H1 (cell line): ENCODE data around the gene CAPN9. TPM values are rescaled to one million over a fixed set of nuclear protein-coding genes. Genes with fewer than 3 reads are reported as not detected.

Experiments
- CTCF ChIA-PET: fragments of 300-600 bp; sonication (Branson Sonifier 250); formaldehyde crosslinking; loops from one replicate; lab custom pipeline; 2021; ENCODE audit not compliant: partially characterized antibody; lab: Charles Lee
- POLR2A ChIA-PET: fragments of 300-600 bp; sonication (Branson Sonifier 250); formaldehyde crosslinking; loops from one replicate; lab custom pipeline; 2021; ENCODE audit warnings: inconsistent platforms; ENCODE audit not compliant: partially characterized antibody; lab: Charles Lee
- DNase-seq, 2 experiments: peaks; one replicate each; pipeline versions ENCODE4 v3.0.0 to v3.0.0-alpha.2; 2010 to 2022; ENCODE audit warnings: low spot score in 2 of 2, low read depth in 1 of 2, mixed read lengths in 1 of 2
- FAIRE-seq: peaks from 2 replicates; lab custom pipeline; 2011; peaks lifted over from hg19 to GRCh38; lab: Jason Lieb, UNC
- H2AFZ ChIP-seq: 2 replicates; pipeline ENCODE4 v1.8.1; 2012; ENCODE audit warnings: low read length, inconsistent platforms
- H2AK5ac ChIP-seq: 2 replicates; pipeline ENCODE4 v1.6.1; 2013; ENCODE audit warnings: low read depth, low read length
- H2BK120ac ChIP-seq: replicated peaks from 2 replicates; pipeline ENCODE3; 2013; ENCODE audit warnings: low read depth, low read length, inconsistent platforms
- H2BK12ac ChIP-seq: 2 replicates; pipeline ENCODE4 v1.6.1; 2013; ENCODE audit warnings: low read depth, low read length
- H2BK15ac ChIP-seq: 2 replicates; pipeline ENCODE4 v1.6.1; 2013; ENCODE audit warnings: low read length
- H2BK20ac ChIP-seq: 2 replicates; pipeline ENCODE4 v1.6.1; 2013; ENCODE audit warnings: low read length
- H2BK5ac ChIP-seq: 2 replicates; pipeline ENCODE4 v1.6.1; 2013; ENCODE audit warnings: low read depth, low read length
- H3K14ac ChIP-seq: 2 replicates; pipeline ENCODE4 v1.6.1; 2013; ENCODE audit warnings: inconsistent platforms; ENCODE audit not compliant: insufficient read length
- H3K18ac ChIP-seq: 2 replicates; pipeline ENCODE4 v1.6.1; 2013; ENCODE audit warnings: low read length; ENCODE audit errors: extremely low read depth
- H3K23ac ChIP-seq: 2 replicates; pipeline ENCODE4 v1.6.1; 2013; ENCODE audit warnings: inconsistent platforms; ENCODE audit not compliant: insufficient read length
- H3K23me2 ChIP-seq: 2 replicates; pipeline ENCODE4 v1.6.1; 2013; ENCODE audit warnings: low read depth, low read length
- H3K27ac ChIP-seq: 2 replicates; pipeline ENCODE4 v1.6.1; 2011; ENCODE audit warnings: low read depth, low read length, inconsistent platforms
- H3K27me3 ChIP-seq, 4 experiments: replicated peaks in 1 of 4; 1 replicate in 1 of 4; 2 replicates in 3 of 4; pipeline versions ENCODE4 v1.6.1 to v1.8.1; 2011 to 2013; ENCODE audit warnings: low read length in 3 of 4, mild to moderate bottlenecking in 3 of 4, inconsistent platforms in 2 of 4, mixed read lengths in 2 of 4, moderate library complexity in 1 of 4; ENCODE audit not compliant: control insufficient read depth in 3 of 4, insufficient read depth in 3 of 4; ENCODE audit errors: extremely low read depth in 1 of 4
- H3K36me3 ChIP-seq, 4 experiments: 2 replicates each; pipeline versions ENCODE4 v1.6.1 to v1.8.1; 2011 to 2013; ENCODE audit warnings: mild to moderate bottlenecking in 4 of 4, low read length in 3 of 4, moderate library complexity in 2 of 4, control low read depth in 1 of 4, inconsistent platforms in 1 of 4; ENCODE audit not compliant: insufficient read depth in 4 of 4, control insufficient read depth in 2 of 4
- H3K4ac ChIP-seq: replicated peaks from 2 replicates; pipeline ENCODE3; 2013; ENCODE audit warnings: low read length, low read depth, mixed read lengths, inconsistent platforms; ENCODE audit not compliant: insufficient read length
- H3K4me1 ChIP-seq, 4 experiments: replicated peaks in 1 of 4; 1 replicate in 1 of 4; 2 replicates in 3 of 4; pipeline versions ENCODE4 v1.6.1 to v1.8.1; 2011 to 2013; ENCODE audit warnings: low read length in 3 of 4, inconsistent platforms in 2 of 4, mixed read lengths in 1 of 4; ENCODE audit not compliant: insufficient read depth in 4 of 4, control insufficient read depth in 3 of 4
- H3K4me2 ChIP-seq, 2 experiments: 2 replicates each; pipeline versions ENCODE4 v1.6.1 to v1.8.1; 2011 to 2013; ENCODE audit warnings: low read depth in 2 of 2, low read length in 2 of 2, control low read depth in 1 of 2, inconsistent platforms in 1 of 2, mild to moderate bottlenecking in 1 of 2; ENCODE audit not compliant: insufficient read depth in 1 of 2
- H3K4me3 ChIP-seq, 4 experiments: fragments of 200-600, 300-600 bp in 1 of 4; sonication (generic), shearing (Covaris generic), sonication (Bioruptor Twin) in 1 of 4; 2 replicates each; pipeline versions ENCODE4 v1.5.1 to v1.8.1; 2011 to 2016; ENCODE audit warnings: low read length in 4 of 4, low read depth in 3 of 4, control low read depth in 2 of 4, inconsistent platforms in 2 of 4, mild to moderate bottlenecking in 2 of 4, mixed read lengths in 1 of 4, moderate library complexity in 1 of 4; ENCODE audit not compliant: insufficient read depth in 2 of 4; ENCODE audit errors: extremely low read depth in 1 of 4
- H3K56ac ChIP-seq: replicated peaks from 2 replicates; pipeline ENCODE3; 2013; ENCODE audit warnings: low read depth, mild to moderate bottlenecking, mixed read lengths, low read length, inconsistent platforms; ENCODE audit not compliant: insufficient read length
- H3K79me1 ChIP-seq: 2 replicates; pipeline ENCODE4 v1.6.1; 2013; ENCODE audit warnings: low read depth, low read length, control low read depth
- H3K79me2 ChIP-seq, 2 experiments: 2 replicates each; pipeline versions ENCODE4 v1.6.1 to v1.8.1; 2012 to 2013; ENCODE audit warnings: low read length in 2 of 2, mild to moderate bottlenecking in 2 of 2, inconsistent platforms in 1 of 2; ENCODE audit not compliant: insufficient read depth in 2 of 2, control insufficient read depth in 1 of 2
- H3K9ac ChIP-seq, 4 experiments: replicated peaks in 1 of 4; 1 replicate in 1 of 4; 2 replicates in 3 of 4; pipeline versions ENCODE4 v1.6.1 to v1.8.1; 2011 to 2013; ENCODE audit warnings: low read depth in 3 of 4, low read length in 3 of 4, control low read depth in 2 of 4, mild to moderate bottlenecking in 2 of 4, moderate library complexity in 2 of 4, inconsistent platforms in 1 of 4; ENCODE audit errors: extremely low read depth in 1 of 4
- H3K9me3 ChIP-seq, 2 experiments: 2 replicates each; pipeline versions ENCODE4 v1.6.1 to v1.8.1; 2012 to 2013; ENCODE audit warnings: mild to moderate bottlenecking in 2 of 2, moderate library complexity in 2 of 2, control low read depth in 1 of 2, inconsistent platforms in 1 of 2, low read depth in 1 of 2, low read length in 1 of 2, mixed read lengths in 1 of 2; ENCODE audit not compliant: insufficient read depth in 2 of 2
- H4K20me1 ChIP-seq, 2 experiments: replicated peaks in 1 of 2; 2 replicates each; pipeline versions ENCODE3 to v1.8.1; 2011 to 2013; ENCODE audit warnings: inconsistent platforms in 2 of 2, low read length in 2 of 2, mild to moderate bottlenecking in 1 of 2; ENCODE audit not compliant: insufficient read depth in 2 of 2, control insufficient read depth in 1 of 2
- H4K5ac ChIP-seq: 2 replicates; pipeline ENCODE4 v1.6.1; 2013; ENCODE audit warnings: low read length, low read depth, mixed read lengths, inconsistent platforms; ENCODE audit not compliant: insufficient read length
- H4K8ac ChIP-seq: 2 replicates; pipeline ENCODE4 v1.8.0; 2013; ENCODE audit warnings: mild to moderate bottlenecking, moderate library complexity, low read length, inconsistent platforms; ENCODE audit not compliant: insufficient read depth; ENCODE audit errors: extremely low read depth
- H4K91ac ChIP-seq: replicated peaks from 2 replicates; pipeline ENCODE3; 2013; ENCODE audit warnings: low read length, mixed read lengths, inconsistent platforms; ENCODE audit not compliant: insufficient read length
- BACH1 ChIP-seq: IDR thresholded peaks from 2 replicates; pipeline ENCODE4 v1.6.1; 2012; ENCODE audit warnings: low read length, improper control_type of control experiment
- E2F6 ChIP-seq: IDR thresholded peaks from 2 replicates; pipeline ENCODE4 v1.6.1; 2012; ENCODE audit warnings: inconsistent platforms
- EP300 ChIP-seq, 2 experiments: IDR thresholded peaks; 1 replicate in 1 of 2; 2 replicates in 1 of 2; pipeline ENCODE4 v1.6.1; 2011 to 2012; ENCODE audit warnings: low read depth in 2 of 2, low read length in 2 of 2, mild to moderate bottlenecking in 2 of 2, borderline replicate concordance in 1 of 2, inconsistent platforms in 1 of 2, moderate library complexity in 1 of 2
- HDAC2 ChIP-seq, 2 experiments: fragments of 300-600 bp in 1 of 2; sonication (generic) in 1 of 2; IDR thresholded peaks; 2 replicates each; pipeline ENCODE4 v1.6.1; 2011 to 2012; ENCODE audit warnings: low read depth in 2 of 2, low read length in 2 of 2, mild to moderate bottlenecking in 2 of 2, moderate library complexity in 2 of 2, borderline replicate concordance in 1 of 2, inconsistent platforms in 1 of 2
- SIN3A ChIP-seq, 2 experiments: IDR thresholded peaks in 1 of 2; conservative IDR thresholded peaks in 1 of 2; 2 replicates each; pipeline ENCODE4 v1.6.1; 2011 to 2012; ENCODE audit warnings: low read length in 2 of 2, improper control_type of control experiment in 1 of 2, low read depth in 1 of 2, mild to moderate bottlenecking in 1 of 2
- SP1 ChIP-seq: IDR thresholded peaks from 2 replicates; pipeline ENCODE4 v1.6.1; 2011; ENCODE audit warnings: low read depth, low read length
- SUZ12 ChIP-seq: fragments of 200-600 bp; sonication (generic); IDR thresholded peaks from 2 replicates; pipeline ENCODE4 v1.6.1; 2012; ENCODE audit warnings: mild to moderate bottlenecking, inconsistent platforms, low read length, moderate library complexity, mixed read lengths
- TAF7 ChIP-seq: optimal IDR thresholded peaks from 2 replicates; pipeline ENCODE3; 2011; ENCODE audit warnings: low read depth, mild to moderate bottlenecking, inconsistent platforms, low read length, moderate library complexity, borderline replicate concordance
- TCF12 ChIP-seq: IDR thresholded peaks from 2 replicates; pipeline ENCODE4 v1.6.1; 2011; ENCODE audit warnings: low read depth, mild to moderate bottlenecking, low read length
- TEAD4 ChIP-seq: IDR thresholded peaks from 2 replicates; pipeline ENCODE4 v1.6.1; 2012; ENCODE audit warnings: low read depth, low read length, inconsistent platforms, mixed read lengths
- ZNF274 ChIP-seq: IDR thresholded peaks from 2 replicates; pipeline ENCODE4 v1.7.0; 2012; ENCODE audit warnings: low read length, borderline replicate concordance; ENCODE audit errors: extremely low read depth
- WGBS, 2 experiments: shearing (Covaris generic) in 1 of 2; methylation state at CpG; one replicate each; pipeline versions ENCODE4 v1.1.6 to v1.1.7; 2013 to 2015; ENCODE audit warnings: low lambda C conversion rate in 2 of 2, mixed read lengths in 2 of 2, inconsistent platforms in 1 of 2, low coverage in 1 of 2, missing lambda C conversion rate in 1 of 2; ENCODE audit not compliant: insufficient replicate concordance in 2 of 2, insufficient coverage in 1 of 2, insufficient read length in 1 of 2; ENCODE audit errors: extremely low coverage in 1 of 2, missing lambda C conversion rate in 1 of 2; 5-methylcytosine and 5-hydroxymethylcytosine counted together
- polyA plus RNA-seq, 7 experiments: library from polyadenylated mRNA; depleted of rRNA in 3 of 7; stranded (reverse) in 5 of 7; unstranded in 2 of 7; fragments of >200 nt in 5 of 7; fragments of 200-250 nt in 2 of 7; gene quantifications; 1 replicate in 5 of 7; 2 replicates in 1 of 7; 4 replicates in 1 of 7; pipeline versions ENCODE4 v1.2.1 to v1.2.3, GENCODE V29; 2011 to 2013; ENCODE audit warnings: missing spikeins in 2 of 7, mixed read lengths in 2 of 7
- total RNA-seq: library from RNA; stranded (reverse); fragmentation: NEBNext Ultra II Directional; extraction: Animal tissue kit (Norgen Biotek cat#: 25700); gene quantifications from 2 replicates; pipeline ENCODE4 v1.2.1, GENCODE V29; 2021

CAPN9 gene
- total and polyA plus RNA-seq, 2 of the 8 experiments (the other 6 are each of a cell fraction or from before 2014, with no cell fraction given), result 0.22 to 0.76 TPM

DNA sequence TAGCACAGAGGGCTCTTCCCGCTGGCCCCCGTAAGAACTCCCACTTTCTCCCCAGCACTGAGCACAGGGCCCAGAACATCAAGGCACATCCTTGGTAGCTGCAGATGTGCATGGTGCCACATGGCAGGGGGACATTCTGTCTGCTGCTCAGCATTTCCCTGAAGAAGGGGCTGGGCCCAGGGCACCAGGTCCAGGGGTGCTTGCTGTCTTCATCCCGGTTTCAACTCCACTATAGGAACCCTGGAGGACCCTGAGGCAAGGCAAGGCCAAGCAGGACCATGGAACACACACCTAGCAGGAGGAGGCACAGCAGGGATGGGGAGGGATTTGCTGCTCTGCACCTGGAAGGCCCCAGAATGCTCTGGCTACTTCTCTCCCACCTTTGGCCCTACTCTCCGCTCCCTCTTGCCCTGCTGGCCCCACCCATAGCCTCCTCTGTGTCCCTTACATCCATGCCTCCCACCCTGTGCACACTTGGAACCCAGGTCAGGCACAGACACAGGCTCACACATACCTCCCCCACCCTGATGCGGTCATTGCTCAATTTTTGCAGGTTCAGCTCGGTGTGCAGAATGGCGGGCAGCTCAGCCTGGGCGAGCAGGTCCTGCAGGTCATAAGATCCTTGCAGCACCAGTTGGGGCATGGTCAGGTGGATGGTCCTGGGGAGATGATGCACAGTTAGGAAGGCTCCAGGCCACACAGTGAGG lies 43.4 kb upstream of the CAPN9 start:
- no peak overlapping the region for H3K23ac ChIP-seq
- no peak overlapping the region for H3K27ac ChIP-seq
- no peak overlapping the region for H2BK5ac ChIP-seq
- no peak overlapping the region for H3K9ac ChIP-seq
- no peak overlapping the region for H4K91ac ChIP-seq
- no peak overlapping the region for H3K56ac ChIP-seq
- no peak overlapping the region for H2BK12ac ChIP-seq
- H3K4me2 ChIP-seq, result no peak overlapping the region
- ChIA-PET CTCF (interaction anchor here (1.2 to 3.0 kb wide), 3 partner anchors 10 to 69 kb away, joined by 3 to 12 read pairs (median 3); partner anchors contain the start of genes AGT and COG2), POLR2A (interaction anchor here (1.4 kb wide), 1 partner anchor 10 kb away, joined by 3 read pairs; the partner anchor contains the start of gene AGT)
- no peak overlapping the region for H4K5ac ChIP-seq
- DNase-seq (no peak), FAIRE-seq (no peak)
- no peaks in the 10 kb centered on the region for H3K23me2 ChIP-seq
- WGBS, 2 experiments, result 92% methylated on average over 7 of the region's 8 CpGs; no CpG with 5 or more reads in 1 of the 2 experiments
- H2BK120ac ChIP-seq, result no peak overlapping the region
- H2BK15ac ChIP-seq, result no peak overlapping the region
- no peaks in the 10 kb centered on the region for H3K79me1 ChIP-seq
- no peak overlapping the region for H3K14ac ChIP-seq
- no peak overlapping the region for H2AK5ac ChIP-seq
- H2BK20ac ChIP-seq, result no peak overlapping the region
- no peak overlapping the region for H3K4me3 ChIP-seq
- H3K27me3 ChIP-seq, result no peaks in the 10 kb centered on the region
- no peak overlapping the region for H3K4ac ChIP-seq
- no peaks in the 10 kb centered on the region for H4K20me1 ChIP-seq
- no peaks in the 10 kb centered on the region for H3K79me2 ChIP-seq
- no peak overlapping the region for H3K18ac ChIP-seq
- no peak overlapping the region for H2AFZ ChIP-seq
- peaks cover 0 to 4% (median 0%) of the 10 kb centered on the region in 4 experiments; a peak in 2 of 7 replicates for H3K4me1 ChIP-seq
- no peaks in the 10 kb centered on the region for H3K36me3 ChIP-seq
- H4K8ac ChIP-seq, result no peak overlapping the region; the same call in 1 of the 2 replicates
- H3K9me3 ChIP-seq, result no peaks in the 10 kb centered on the region
- TF ChIP-seq BACH1, result no peak
- TF ChIP-seq TEAD4, result no peak
- no peak for TF ChIP-seq SP1
- no peak for TF ChIP-seq HDAC2 (IDR thresholded peaks at IDR 0.05; ENCODE audit: borderline replicate concordance in 1 of 2, low read depth in 2 of 2, low read length in 2 of 2)
- no peak for TF ChIP-seq TCF12
- no peak for TF ChIP-seq ZNF274
- no peak for TF ChIP-seq E2F6
- TF ChIP-seq SIN3A (conservative IDR thresholded peaks at IDR 0.05 in 1 of 2, IDR thresholded peaks at IDR 0.05 in 1 of 2; ENCODE audit: low read depth in 1 of 2, low read length in 2 of 2), result no peak
- no peak for TF ChIP-seq TAF7
- TF ChIP-seq SUZ12, result no peak
- TF ChIP-seq EP300 (IDR thresholded peaks at IDR 0.05; ENCODE audit: borderline replicate concordance in 1 of 2, low read depth in 2 of 2, low read length in 2 of 2), result no peak
